Stimulated activated CD4-positive, alpha-beta T cell treated with anti-CD3 and anti-CD28 coated beads, Interleukin-12 subunit alpha, Interleukin-12 subunit beta, amount 100 ng/mL, for 48 hours (primary cell): ENCODE results near the gene DLGAP4.

ENCODE experiments used
- DNase-seq, 3 donors: peaks; one replicate each; pipeline ENCODE4 v3.0.0-alpha.2; 2020; ENCODE audit warnings: low read depth in 2 of 3, low spot score in 1 of 3

Gene DLGAP4

DNA sequence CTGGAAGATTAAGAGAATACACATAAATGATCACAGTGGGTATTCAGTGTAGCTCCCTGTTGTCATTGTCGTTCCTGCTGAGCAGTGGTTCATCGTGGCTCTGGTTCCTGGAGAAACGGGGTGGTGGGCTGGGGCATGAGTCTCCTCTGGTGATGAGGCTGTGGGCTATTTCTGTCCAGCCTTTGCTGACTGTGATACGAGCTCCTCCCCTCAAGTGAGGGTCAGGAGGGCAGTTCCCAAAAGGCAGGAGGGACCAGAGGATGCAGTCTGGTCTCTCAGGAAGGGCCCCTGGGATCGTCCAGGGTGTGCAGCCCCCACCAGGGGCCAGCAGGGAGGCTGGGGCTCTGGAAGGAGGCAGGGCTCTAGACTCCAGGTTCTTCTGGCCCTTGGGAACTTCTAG is 31.1 kb upstream of the DLGAP4 start:
- no peak for DNase-seq

DNA sequence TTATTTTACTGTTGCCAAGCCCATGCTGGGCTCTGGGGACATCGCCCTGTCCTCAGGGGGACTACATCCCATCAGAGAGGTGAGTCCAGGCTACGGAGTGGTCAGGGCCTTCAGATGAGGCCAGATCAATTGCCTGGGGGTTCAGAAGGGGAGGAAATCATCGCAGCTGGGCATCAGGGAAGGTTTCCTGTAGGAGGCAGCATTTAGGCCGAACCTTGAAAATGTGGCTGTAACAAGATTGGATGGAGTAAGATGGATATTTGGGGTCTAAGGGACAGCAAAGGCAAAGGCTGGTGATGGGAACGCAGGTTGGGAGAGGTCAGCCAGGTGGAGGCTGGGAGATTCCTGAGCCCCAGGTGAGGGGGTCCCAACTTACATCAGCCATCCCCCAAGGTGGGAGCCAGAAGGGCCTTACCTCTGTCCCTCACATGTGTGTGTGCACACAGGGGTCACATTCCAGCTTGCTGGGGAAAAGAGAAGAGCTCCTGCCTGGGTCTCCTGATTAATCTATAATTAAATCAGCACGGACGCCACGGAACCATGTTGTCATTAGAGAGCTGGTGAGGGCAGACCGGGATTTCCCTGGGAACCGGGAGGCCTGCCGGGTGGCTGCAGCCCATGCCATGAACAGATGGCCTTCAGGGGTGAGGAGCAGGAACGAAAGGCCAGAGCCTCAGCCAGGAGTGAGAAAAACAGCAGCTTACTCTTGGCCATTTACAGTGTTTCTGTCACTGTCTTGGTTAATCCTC is 30.5 kb upstream of the DLGAP4 start:
- no peak for DNase-seq

DNA sequence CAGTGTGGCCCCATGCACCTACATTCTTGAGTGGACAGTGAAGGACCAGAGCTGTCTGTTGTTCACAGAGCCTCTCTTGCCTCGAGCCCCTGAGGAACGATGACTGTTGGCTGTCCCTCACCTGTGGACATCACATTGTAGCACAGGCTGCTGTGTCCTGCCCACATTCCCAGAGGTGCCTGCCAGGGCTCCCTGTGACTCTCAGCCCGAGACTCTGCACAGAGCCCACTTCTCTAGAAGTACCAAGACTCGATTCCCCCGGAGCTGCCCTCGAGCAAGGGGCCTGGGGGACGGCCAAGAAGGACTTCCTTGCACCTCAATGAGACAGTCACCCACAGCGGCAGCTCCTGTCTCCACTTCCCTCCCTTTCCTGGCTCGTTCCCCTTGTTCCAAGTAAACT is 28.6 kb upstream of the DLGAP4 start:
- no peak for DNase-seq

DNA sequence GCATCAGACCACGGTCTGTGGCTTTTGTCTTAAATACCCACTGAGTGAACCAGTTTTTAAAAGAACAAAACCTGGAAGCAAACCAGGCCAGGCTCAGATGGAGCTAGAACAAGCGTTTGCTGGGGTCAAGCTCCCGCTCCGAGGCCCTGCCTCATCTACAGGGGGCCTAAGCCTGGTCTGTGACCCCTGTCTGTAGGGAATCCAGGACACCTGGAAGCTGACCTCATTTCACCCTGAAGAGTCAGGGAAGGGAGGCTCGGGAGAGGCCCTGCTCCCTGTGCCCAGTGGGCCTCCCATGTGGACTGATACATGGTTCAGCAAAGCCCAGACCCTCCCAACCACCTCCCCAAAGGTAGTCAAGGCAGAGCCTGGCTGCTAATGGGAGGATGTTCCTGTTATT is 26.8 kb upstream of the DLGAP4 start:
- no peak for DNase-seq

DNA sequence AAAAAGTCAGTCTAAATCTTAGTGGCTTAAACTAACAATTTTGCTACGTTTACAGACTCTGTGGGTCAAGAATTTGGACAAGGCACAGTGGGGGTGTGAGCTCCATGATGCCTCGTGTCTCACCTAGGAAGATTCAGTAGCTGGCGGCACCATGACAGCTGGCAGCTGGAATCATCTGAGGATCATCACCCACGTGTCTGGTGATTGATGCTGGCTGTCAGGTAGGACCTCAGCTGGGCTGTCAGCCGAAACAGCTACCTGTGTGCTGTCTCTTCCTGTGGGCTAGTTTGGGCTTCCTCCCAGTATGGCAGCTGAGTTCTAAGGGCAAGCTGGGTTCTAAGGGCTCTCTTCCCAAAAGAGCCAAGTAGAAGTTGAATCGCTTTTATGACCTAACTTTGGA is 26.4 kb upstream of the DLGAP4 start:
- no peak for DNase-seq

DNA sequence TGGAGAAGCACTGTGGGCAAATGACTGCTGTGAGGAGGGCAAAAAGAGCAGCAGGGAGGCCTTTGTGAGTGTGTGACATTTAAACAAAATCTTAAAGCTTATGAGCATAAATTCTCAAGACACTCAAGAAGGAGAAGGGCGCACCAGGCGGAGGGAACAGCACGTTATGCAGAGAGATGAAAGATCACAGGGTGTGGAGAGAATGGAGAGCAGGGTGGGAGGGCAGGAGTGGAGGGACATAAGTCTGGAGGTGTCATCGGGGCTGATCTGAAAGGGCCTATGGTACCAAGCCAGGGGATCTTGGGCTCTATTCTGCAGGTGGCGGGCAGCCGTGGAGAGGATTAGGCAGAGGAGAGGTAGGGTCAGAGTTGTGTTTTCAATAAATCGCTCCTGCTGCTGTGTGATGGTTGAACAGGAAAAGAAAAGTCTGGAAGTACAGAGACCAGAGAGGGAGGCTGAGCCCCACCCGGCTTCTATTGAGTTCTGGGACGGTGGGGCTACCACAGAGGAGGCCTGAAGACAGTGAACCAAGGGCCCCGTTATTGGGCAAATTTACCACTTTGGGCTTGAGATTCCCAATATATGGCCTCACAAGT is 24.3 kb upstream of the DLGAP4 start:
- no peak for DNase-seq

DNA sequence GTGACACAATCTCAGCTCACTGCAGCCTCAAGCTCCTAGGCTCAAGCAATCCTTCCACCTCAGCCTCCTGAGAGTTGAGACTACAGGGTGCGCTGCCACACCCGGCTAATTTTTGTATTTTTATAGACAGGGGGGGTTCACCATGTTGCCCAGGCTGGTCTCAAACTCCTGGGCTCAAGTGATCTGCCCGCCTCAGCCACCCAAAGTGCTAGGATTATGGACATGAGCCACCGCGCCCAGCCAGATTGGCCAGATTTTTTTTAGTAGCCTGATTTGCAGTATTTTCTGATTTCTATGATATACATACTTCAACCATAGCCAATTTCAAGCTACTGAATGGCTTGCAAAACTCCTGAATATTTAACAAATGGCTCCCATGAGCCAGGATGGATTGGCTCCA is 21.4 kb upstream of the DLGAP4 start:
- DNase-seq: no peak

DNA sequence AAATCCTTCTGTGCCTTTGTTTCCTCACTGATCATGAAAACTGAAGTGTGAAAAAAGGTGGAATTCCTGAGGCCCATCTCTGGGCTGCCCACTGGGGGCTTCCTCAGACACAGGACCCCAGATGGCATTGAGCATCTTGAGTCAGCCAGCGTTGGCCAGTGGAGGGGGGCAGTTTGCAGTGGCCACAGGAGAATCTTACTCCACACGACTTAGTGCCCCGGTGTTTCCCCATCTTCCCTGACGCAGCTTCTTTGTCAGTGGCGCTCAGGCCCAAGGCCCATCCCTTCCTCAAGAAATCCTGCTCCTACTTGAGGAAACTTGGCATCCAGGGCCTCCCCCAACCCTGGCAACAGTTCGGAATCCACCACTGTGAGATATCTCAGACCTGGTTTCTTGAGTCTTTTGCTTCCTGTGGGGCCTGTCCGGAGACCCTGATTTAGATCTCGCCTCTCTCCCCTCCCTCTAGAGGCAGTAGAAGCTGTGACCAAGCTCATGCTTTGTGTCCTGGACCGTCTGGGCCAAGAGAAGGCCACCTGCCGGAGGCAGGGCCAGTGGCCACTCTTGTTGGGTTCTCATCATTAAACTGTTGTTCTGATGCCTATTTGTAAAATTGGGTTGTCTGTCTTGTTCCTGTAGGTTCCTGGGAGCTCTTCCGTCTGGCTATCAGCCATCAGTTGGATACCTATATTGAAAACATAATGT is 20.2 kb upstream of the DLGAP4 start:
- no peak for DNase-seq

DNA sequence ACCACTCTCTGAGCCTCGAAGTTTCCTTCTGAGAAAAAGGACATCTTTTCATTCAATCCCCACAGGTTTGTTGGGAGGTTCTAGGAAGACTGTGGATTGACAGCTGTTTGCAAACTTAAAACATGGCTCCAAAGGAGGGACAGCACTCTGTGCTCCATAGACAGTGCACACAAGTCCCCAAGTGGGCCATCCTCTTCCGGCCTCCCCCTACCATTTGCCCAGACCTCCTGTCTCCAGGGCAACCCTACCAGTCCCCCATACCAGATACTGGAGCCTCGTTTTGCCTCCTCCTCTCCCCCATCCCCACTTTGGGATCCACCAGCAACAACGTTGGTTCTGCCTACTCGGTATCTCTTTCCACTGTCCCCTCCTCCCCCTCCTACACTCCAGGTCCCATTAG is 8.5 kb upstream of the DLGAP4 start:
- no peak for DNase-seq

DNA sequence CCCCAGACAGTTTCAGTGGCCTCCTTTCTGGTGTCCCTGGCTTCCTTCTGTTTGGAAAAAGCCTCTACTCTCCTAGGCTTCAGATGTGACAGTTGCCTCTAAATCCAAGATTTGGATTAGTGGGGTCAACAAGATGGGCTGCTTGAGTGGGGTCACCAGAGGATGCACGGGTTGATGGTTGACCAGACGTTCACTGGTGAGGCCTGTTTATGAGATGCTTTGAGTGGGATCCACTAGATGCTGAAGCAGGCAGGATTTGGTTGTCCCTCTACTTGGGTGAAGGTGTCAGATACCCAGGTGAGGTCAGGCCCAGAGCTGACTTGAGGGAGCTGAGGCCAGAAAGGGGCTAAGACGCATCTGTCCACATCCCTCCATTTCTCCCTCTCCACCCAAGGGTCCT is 8.1 kb upstream of the DLGAP4 start:
- no peak for DNase-seq

DNA sequence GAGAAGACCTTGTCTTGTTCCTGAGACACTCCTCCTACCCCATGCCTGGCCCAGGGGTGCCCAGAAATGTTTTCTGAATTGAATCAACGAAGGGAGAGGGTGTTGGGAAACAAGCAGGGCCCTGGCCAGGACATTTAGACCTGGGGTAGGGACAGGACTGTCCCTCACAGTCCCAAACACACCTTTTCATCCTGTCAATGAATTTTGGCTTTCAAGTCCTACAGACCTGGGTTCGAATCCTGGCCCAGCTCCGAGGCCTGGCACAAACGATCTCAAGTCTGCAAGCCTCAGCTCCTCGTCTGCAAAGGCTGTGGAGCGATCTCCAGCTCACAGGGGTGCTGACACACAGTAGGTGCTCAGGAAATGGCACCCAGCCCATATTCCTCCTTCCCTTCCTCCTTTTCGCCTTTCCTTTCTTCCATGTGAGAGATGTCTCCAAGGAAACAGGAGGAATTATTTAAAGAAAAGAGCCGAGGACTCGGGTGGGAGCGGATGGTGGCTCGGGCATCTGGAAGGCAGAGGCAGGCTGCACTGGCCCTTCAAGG is 7.3 kb upstream of the DLGAP4 start:
- DNase-seq: no peak

DNA sequence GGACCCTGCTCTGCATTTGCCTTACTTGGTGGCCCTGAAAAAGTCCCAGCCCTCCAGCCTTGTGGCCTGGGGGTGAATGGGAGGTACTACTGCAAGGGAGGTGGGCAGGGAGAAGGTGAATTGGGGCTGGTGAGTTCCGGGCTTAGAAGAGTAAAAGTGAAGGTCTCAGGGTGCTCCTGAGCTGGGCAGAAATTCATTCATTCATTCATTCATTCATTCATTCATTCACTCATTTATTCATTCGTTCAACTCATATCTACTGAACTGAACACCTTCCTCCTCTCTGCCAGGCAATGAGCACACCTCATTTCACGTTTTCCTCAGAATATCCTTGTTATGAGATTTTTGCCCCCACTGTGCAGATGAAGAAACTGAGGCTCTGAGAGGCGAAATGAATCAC is 6.7 kb upstream of the DLGAP4 start:
- DNase-seq: no peak

DNA sequence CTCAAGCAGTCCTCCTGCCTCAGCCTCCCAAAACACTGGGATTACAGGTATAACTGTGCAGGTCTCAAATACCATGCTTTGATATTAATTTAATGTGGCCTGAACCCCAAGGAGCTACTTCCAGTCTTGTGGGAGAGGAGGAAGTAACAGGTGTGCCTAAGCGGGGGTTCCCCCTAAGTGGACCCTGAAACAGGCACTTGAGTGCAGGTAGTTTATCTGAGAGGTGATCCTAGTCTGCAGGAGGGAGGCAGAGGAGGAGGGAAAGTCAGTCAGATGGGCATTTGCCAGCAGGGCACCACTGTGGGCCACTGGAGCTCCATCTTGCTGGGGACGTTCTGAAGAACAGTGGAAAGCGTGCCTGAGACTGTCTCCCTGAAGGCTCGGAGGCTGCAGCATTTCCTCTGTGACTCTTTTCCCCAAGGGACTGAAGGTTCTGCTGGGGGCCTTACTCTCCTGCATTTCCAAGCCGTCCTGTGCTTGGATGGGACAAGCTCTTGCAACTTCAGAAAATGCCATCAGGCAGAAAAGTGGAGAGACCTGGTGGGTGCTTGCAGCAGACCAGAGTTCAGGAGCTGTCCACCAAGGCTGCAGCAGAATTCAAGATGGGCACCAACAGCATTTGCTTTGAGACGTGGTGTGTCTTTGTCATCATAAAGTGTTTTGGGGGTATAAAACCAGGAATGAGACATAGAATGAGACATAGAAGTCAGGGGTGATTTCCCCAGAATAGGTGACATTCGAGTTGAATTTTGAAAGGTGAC is 4.6 kb upstream of the DLGAP4 start:
- no peak for DNase-seq

DNA sequence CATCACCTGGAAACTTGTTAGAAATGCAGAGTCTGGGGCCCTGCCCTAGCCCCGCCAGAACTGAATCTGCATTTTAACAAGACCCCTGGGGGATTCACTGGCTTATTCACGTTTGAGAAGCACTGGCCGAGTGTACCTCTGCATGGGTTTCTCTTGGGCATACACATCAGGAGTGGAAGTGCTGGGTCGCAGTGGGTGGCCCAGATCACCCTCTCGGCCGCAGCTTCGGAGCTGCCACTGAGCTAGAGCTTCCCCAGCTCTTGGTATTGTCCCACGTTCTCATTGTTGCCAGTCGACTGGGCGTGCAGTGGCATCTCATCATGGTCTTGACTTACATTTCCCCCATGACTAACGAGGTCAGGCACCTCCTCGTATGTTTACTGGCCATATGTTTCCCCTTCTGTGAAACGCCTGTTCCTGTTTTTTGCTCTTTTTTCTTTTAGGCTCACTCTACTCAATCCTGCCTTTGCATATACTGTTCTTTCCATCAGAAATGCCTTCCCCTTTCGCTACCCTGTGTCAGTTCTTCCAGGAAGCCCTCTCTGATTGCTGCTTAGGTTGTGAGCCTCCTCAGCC is 3.0 kb upstream of the DLGAP4 start:
- DNase-seq: no peak

DNA sequence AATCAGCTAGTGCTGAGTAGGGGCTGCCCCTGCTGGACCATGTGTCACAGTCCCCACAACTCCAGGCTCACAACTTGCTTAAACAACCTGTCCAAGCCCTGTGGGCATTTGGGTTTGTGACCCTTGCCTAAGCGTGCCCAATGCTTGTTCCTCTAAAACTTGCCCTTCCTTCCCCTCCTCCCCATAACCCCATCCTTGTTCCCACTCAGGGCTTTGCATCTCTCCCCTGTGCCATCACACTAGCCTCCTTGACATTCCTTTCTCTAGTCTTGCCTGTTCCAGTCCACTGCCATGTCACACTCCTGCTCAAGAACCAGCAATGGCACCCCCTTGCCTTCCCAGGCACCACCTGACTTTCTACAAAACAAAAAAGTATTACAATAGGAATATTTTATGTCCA is 2.3 kb upstream of the DLGAP4 start:
- DNase-seq: no peak

DNA sequence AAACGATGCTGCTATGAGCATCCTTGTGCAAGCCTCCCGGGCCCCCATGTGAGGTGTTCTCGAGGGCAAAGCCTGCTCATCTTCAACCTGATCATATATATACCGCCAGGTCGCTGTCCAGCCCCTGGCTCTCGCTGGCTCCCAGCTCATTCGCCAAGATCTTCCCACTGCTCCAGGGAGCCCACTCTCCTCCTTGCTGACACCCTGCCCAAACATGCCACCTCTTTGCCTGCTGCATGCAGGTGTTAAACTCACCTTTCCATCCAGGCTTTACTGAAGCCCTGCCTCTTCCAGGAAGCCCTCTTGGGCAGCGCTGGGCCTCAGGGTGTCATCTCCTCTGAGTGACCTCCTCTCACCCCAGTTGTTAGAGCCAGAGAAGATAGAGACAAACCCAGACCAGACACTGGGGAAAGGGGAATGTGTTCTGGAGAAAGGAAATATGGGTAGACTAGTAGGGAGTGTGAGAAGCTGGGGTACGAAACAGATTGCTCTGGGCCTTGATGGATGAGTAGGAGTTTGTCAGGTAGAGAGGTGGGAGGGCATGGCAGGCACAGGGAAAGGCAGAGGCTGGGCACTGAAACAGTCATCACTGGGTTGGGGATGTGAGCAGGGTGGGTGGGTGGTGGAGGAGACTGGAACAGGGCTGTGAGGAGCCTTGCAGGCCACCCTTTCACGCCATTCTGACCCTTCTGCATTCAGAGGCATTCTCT is 1.2 kb upstream of the DLGAP4 start:
- no peak for DNase-seq

DNA sequence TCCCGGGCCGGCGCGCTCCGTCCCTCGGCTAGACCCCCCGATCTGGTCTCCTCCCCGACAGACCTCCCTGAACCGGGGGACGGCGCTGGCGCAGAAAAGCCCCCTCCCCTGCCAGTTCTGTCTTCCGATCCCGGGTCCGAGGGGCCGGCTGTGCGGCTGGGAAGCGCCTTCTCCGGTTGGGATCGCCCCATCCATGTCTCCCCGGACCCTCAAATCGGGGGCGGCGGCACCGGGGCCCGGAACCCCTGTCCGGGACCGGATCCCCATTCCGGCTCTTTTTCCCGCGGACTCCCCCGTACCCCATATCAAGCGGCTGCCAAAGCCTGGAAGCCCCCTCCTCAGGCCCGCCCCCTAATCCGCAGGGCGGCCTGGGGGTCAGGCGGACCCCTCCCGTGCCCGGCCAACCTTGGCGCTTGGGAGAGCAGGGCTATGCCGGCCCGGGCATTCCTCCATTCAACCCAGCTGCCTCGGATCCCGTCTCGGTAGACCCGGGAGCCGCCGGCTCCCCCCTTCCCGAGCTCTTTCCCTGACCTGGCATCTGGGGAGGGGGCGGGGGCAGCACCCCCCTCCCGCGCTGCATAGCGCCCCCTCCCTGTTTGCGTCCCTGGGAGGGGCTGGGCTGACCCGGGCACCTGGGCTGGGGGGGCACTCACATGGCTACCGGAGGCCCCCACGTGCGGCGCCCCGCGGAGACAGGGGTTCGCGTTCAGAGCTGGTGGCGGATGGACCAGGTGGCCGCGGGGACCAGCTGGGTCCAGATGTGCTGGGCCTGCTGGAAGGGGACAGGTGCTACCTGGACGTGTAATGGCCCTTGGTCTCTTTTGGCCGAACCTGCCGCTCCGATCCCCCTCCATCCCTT is 643 bp downstream of the DLGAP4 start:
- no peak for DNase-seq

DNA sequence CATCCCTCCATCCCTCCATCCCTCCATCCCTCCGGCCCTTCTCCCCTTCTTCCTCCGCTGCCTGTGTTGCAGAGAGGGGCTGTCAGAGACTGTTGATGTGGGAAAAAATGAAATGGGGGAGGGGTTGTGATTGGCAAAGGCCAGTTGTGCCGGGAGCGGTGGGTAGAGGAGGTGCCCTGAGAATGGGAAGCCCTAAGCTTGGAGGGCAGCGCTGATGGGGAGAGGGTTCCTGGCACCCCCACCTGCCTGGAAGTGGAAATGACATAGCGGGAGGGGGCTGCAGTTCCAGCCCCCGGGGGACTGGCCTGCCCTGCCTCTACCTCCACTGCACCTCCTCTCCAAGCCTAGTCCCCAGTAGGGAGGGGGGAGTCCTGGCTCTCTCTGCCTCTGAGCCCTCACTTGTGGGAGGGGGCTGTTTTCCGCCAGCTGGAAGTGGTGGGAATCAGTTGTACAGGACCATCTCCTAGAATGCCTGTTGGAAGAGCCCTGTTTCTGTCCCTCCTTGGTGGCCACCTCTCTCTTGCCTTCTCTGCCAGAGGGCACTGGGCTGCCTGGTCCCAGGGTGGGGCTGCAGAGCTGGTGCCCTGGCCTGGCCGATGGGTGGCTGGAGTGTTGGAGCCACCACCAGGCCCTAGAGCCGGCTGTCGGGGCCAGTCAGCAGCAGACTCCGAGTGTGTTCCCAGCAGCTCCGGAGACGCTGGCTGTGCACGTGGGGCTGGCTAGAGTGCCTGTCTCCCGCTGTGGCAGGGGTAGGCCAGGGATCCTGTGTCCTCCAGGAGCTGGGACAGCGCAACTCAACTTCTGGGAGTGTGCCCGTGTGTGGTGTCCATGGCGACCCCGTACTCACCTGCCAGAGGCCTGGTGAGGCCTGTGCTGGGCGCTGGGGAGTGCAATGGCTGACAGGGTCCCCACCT is 1.5 kb downstream of the DLGAP4 start:
- no peak for DNase-seq

DNA sequence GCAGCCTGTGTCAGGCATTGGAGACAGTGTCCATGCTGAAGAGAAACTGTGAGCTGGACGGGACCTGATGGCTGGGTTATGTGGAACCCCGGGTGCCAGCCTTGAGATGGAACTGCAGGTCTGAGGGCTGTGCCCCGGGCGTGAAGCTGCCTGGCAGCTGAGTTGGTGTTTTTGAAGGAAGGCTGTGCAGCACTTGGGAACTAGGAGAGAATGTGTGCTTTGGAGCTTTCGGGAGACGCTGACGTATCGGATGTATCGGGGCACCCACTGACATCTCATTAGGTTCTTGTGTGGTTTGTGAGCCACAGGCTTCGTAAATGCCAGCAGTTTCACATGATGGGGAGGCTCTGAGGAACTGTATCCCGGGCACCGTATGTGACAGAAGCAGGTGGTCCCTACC is 2.2 kb downstream of the DLGAP4 start:
- DNase-seq: no peak
